ENCODE measurements around the gene ESAM. TPM values are rescaled to one million over a fixed set of nuclear protein-coding genes. Genes with fewer than 3 reads are reported as not detected.
A peak's percentile ranks its signal among the peaks of the same experiment; 100 is the strongest.

The ESAM gene
- total and polyA plus RNA-seq, 11 donors = 24.8 to 111 (median 43.3) TPM

DNA sequence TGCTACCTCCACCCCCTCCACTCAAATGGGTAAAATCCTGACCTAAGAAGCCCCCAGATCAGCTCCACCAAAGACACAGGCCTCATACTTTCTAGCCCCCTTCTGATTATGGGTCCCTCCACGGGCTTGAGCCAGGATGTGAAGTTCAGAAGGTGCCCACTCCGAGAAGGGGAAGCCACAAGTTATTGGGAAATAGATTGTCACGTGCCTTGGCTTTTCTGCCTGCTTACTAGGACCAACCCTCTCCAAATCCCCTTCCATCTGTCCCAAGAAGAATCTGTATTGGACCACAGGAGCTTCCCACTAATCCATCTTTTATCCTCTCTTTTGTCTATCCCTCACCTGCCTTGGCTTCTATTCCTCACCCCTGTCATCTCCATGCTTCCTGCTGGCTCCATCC, 25.4 kb downstream of the ESAM start:
- no peak overlapping the region for H3K4me3 ChIP-seq
- peaks cover 0 to 26% (median 4%) of the 10 kb centered on the region in 9 donors for H3K27me3 ChIP-seq
- H3K4me1 ChIP-seq = peaks cover 0 to 56% (median 16%) of the 10 kb centered on the region in 12 donors
- ATAC-seq (no peak), DNase-seq (no peak)
- TF ChIP-seq, protein P1, sequence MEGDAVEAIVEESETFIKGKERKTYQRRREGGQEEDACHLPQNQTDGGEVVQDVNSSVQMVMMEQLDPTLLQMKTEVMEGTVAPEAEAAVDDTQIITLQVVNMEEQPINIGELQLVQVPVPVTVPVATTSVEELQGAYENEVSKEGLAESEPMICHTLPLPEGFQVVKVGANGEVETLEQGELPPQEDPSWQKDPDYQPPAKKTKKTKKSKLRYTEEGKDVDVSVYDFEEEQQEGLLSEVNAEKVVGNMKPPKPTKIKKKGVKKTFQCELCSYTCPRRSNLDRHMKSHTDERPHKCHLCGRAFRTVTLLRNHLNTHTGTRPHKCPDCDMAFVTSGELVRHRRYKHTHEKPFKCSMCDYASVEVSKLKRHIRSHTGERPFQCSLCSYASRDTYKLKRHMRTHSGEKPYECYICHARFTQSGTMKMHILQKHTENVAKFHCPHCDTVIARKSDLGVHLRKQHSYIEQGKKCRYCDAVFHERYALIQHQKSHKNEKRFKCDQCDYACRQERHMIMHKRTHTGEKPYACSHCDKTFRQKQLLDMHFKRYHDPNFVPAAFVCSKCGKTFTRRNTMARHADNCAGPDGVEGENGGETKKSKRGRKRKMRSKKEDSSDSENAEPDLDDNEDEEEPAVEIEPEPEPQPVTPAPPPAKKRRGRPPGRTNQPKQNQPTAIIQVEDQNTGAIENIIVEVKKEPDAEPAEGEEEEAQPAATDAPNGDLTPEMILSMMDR (IDR thresholded peaks at IDR 0.05) = no peak
- no peak for TF ChIP-seq POLR2A (IDR thresholded peaks at IDR 0.05)
- WGBS, 4 donors = 71 to 77% (median 76%) methylated on average over 3 of the region's 3 CpGs
- intact Hi-C loops (cut with DNase I) = no loop called here
- H3K9me3 ChIP-seq = no peaks in the 10 kb centered on the region
- no peak overlapping the region for H3K27ac ChIP-seq
- no peaks in the 10 kb centered on the region for H3K36me3 ChIP-seq

DNA sequence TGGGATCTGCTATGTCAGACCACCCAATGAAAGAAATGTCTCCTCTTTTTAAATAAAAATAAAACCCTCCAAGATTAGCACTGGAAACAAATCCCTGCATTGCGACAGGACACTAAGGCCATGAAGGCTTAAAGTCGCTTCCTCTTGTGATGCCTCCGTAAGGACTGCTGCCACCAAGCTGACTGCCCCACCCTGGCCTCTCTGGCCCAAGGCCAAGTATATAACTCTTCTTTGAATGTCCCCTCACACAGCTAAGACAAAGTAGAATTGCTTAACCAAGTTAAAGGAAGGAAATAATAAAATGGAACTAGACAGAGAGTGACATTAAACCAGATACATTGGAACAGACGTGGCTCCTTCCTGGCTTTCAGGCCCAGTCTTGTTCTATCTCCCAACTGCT, 29.9 kb downstream of the ESAM start:
- Histone ChIP-seq H3K27me3 (no peaks in the 10 kb centered on the region), H3K4me1 (peaks cover 0 to 33% (median 0%) of the 10 kb centered on the region in 12 donors), H3K36me3 (no peaks in the 10 kb centered on the region), H3K27ac (peak overlapping the region in 1 of 12 donors; percentile 53), H3K4me3 (no peak overlapping the region), H3K9me3 (no peaks in the 10 kb centered on the region)
- intact Hi-C loops (cut with DNase I) = loop anchor here in 1 of 10 donors (5.0 kb wide), 1 partner anchor 55 kb away; no protein-coding TSS in a partner anchor
- DNase-seq (peak in 2 of 5 donors; percentile 49 to 50), ATAC-seq (peak in 2 of 4 donors; percentile 55 to 57)
- WGBS, 4 donors = 75 to 85% (median 82%) methylated on average over 4 of the region's 4 CpGs
- no peak for TF ChIP-seq POLR2A (IDR thresholded peaks at IDR 0.05)
- TF ChIP-seq, protein P1 (IDR thresholded peaks at IDR 0.05) = no peak

DNA sequence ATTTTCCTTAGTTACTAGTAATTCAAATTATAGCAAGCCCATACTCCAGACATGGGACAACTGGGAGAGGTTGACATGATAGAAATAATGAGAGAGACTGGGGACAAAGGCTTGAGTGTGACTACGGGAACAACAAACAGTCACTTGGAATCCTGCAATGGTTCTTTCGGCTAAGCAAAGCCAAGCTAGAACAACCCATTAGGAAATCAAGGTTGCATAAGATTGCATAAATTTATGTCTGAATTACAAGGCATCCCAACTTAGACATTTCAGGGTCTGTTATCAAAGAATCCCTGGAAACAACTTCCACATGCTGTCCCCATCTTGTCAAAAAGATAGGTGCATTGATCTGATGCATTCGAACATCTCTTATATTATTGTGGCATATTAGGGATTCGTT, 32.5 kb downstream of the ESAM start:
- TF ChIP-seq POLR2A (IDR thresholded peaks at IDR 0.05) = no peak
- TF ChIP-seq, protein P1 (IDR thresholded peaks at IDR 0.05) = no peak
- no peak overlapping the region for H3K4me3 ChIP-seq
- DNase-seq = no peak
- H3K9me3 ChIP-seq = no peaks in the 10 kb centered on the region
- intact Hi-C loops (cut with DNase I) = no loop called here
- H3K27ac ChIP-seq = no peak overlapping the region
- 90 to 94% (median 90%) methylated on average over 4 of the region's 4 CpGs for WGBS, 4 donors
- ATAC-seq = no peak
- H3K36me3 ChIP-seq = no peaks in the 10 kb centered on the region
- peaks cover 6 to 38% (median 13%) of the 10 kb centered on the region in 12 donors for H3K4me1 ChIP-seq
- H3K27me3 ChIP-seq = peaks cover 0 to 3% (median 0%) of the 10 kb centered on the region in 9 donors

DNA sequence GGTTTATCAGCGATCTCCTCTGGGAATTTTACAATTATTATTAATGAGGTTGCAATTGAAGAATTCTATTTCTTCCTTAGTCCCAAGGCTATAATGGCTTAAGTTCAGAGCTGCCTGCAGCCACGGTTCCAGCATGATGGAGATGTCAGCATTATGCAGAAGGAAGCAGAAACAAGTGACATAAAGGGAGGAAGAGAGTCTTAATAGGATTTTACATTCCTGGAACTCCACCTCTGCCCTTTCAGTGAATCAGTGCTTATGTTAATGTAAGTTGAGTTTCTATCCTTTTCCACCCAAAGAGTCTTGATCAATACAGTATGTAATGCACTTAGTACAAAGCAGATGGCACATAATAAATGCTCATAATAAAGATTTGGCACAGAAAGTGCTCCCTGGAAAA, 34.0 kb downstream of the ESAM start:
- intact Hi-C loops (cut with DNase I) = no loop called here

More for the DNA sequence above, 34.0 kb downstream of the ESAM start:
- no peak for ATAC-seq
- no peak for DNase-seq
- TF ChIP-seq, protein P1 (IDR thresholded peaks at IDR 0.05) = no peak
- TF ChIP-seq POLR2A (IDR thresholded peaks at IDR 0.05) = no peak
- Histone ChIP-seq H3K27me3 (peaks cover 0 to 3% (median 0%) of the 10 kb centered on the region in 9 donors), H3K27ac (no peak overlapping the region), H3K9me3 (no peaks in the 10 kb centered on the region), H3K36me3 (no peaks in the 10 kb centered on the region), H3K4me3 (no peak overlapping the region), H3K4me1 (peaks cover 6 to 40% (median 13%) of the 10 kb centered on the region in 12 donors)
- 82 to 98% (median 87%) methylated on average over 2 of the region's 2 CpGs for WGBS, 4 donors
